Right ventricle myocardium superior (tissue), 1 donor: ENCODE results near the gene RDH13. TPM values are rescaled to one million over a fixed set of nuclear protein-coding genes. Genes with fewer than 3 reads are reported as not detected.
"Not testable (repeated sequence)": the region's sequence is repeated elsewhere in the genome, so short reads cannot be mapped to it uniquely, and the experiment has no call there.

ENCODE experiments used
- ATAC-seq: fragments of 200-7000 bp; cut with Tn5 transposase; one replicate; pipeline ENCODE4 v1.9.1; 2020; ENCODE audit warnings: mild to moderate bottlenecking; ENCODE audit not compliant: poor library complexity
- DNase-seq: peaks from one replicate; pipeline ENCODE4 v3.0.0-alpha.2; 2020
- intact Hi-C: fragments of 100-400 bp; cut with DNase I; formaldehyde crosslinking; loops from one replicate; pipeline ENCODE4 v1.11.2; 2022
- total RNA-seq: library from RNA; stranded (reverse); fragmentation: NEBNext Ultra II Directional; extraction: Animal tissue kit (Norgen Biotek cat#: 25700); gene quantifications from one replicate; pipeline ENCODE4 v1.2.1, GENCODE V29; 2021
- donor health status: DM: no; HTN: yes; CAD: no; lungs with severe emphysema.

RDH13 gene
- total RNA-seq, 1 donor from 2014 or later = 45.6 TPM

DNA sequence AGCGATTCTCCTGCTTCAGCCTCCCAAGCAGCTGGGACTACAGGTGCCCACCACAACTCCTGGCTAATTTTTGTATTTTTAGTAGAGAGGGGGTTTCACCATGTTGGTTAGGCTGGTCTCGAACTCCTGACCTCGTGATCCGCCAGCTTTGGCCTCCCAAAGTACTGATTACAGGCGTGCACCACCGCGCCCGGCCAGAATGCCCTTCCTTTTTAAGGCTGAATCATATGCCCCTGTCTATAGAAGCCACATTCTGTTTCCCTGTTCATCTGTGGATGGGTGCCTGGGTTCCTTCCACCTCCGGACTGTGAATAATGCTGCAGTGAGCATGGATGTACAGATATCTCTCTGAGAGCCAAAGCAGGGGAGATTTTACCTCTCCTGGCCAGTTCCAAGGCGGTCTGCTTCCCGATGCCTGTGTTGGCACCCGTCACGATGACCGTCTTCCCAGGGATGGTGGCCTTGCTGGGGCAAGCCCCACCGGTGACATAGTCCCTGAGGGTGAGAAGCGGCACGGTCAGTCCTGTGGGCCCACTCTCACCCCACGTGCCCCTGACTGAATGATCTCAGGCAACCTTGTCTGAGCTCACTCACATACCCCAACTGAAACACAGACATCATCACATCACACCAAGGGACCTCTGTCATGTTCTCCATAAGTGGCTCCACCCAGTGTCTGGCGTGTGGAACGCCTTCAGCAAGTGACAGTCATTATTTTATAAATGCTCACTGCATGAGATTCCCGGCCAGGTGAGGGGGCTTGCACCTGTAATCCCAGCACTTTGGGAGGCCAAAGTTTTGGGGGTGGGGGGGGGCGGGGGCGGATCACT lies 4.0 kb downstream of the RDH13 start:
- DNase-seq (no peak), ATAC-seq (no peak)
- intact Hi-C loops = no loop called here

DNA sequence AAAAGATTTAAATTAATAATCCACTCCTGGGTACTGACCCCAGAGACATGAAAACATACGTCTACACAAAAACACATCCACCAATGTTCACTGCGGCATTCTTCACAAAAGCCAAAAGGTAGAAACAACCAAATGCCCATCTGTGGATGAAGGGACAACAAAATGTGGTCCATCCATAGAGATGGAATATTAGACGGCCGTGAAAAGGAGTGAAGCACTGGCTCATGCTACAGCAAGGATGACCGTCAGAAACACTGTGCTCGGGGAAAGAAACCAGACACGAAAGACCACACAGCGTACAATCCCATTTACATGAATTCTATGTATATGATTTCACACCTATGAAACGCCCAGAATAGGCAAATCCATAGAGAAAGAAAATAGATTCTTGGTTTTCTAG lies 6.1 kb downstream of the RDH13 start:
- intact Hi-C loops = no loop called here
- ATAC-seq = no peak

DNA sequence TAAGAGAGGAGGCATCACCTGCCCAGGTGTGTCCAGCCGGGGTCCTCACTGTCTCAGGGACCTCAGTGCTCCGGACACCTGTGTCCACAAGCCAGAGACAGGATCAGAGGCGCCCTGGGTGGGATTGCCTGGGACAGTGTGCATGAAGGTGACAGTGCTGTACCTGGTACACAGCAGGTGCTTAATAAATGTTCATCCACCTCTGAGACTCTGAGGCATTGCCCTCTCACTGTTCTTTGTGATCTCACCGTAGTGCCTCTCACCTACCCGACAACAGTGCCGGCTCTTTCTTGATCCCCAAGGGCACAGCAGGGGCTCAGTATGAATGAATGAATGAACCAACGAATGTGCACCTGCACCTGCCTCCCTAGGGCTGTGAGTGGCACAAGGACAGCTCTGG lies 9.2 kb downstream of the RDH13 start:
- intact Hi-C loops = no loop called here
- DNase-seq = no peak
- ATAC-seq = no peak

More for the DNA sequence above, 6.1 kb downstream of the RDH13 start:
- DNase-seq = no peak

DNA sequence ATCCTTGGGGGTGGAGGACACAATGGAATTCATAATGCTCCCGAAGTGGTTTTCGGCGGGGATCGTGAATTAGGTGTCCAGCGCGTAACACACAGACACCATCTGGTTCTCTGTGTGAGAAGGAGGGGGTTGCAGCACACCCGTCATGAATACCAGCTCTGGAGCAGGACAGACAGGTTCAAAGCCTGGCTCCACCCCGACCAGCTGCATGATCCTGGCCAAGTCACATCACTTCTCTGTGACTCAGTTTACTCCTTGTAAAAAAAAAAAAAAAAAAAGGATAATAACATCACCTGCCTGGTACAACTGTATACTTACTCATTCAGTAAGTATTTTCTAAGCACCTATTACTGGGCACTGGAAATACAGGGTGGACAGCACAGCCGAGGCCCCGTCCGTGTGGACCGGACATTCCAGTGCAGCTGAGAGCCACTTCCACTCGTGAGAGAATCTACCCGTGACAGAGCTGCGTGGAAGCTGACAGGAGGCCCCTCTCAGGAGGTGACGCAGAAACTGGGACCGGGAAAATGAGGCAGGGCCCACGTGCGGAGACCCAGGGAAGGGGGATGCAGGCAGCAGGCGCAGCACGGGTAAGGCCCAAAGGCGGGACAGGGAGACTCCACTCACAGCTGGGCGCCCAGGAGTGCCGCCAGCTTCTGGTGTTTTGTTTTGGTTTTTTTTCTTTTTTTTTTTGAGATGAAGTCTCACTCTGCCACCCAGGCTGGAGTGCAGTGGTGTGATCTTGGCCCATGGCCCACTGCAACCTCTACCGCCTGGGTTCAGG lies 12.0 kb downstream of the RDH13 start:
- intact Hi-C loops = no loop called here
- DNase-seq (no peak), ATAC-seq (no peak)

DNA sequence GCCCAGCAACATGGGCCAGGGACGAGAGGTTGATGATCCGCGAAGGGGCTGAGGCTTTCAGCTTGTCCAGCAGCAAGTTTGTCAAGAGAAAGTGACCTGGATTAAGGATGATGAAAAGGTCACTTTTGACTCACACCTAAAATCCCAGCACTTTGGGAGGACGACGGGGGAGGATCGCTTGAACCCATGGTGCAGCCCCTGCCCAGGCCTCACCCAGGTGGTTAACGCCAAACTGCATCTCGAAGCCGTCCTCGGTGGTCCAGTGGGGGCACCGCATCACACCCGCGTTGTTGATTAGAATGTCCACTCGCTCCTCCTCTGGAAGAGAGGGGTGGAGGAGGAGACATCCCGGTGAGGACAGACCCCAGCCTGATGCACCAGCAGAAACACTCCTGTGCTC lies 14.5 kb downstream of the RDH13 start:
- DNase-seq (no peak), ATAC-seq (no peak)
- intact Hi-C loops = no loop called here

DNA sequence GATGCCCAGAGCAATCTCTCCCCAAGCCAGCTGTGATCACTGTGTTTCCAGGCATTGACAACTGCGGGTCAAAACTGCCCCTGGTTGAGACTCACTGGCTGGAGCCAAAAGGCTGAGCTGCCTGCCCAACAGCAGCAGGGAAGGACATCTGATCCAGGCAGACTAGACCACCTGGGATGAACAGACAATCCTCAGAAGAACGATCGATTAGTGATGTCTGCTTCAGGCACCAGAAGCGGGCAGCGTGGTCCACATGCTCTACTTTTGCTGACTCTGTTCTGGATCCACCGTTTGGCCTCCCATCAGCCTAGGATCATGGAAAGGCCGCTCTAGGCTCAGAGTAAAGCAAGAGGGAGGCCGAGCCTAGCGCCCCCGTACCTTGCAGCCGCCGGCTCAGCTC lies 15.0 kb downstream of the RDH13 start:
- intact Hi-C loops = no loop called here
- ATAC-seq (no peak), DNase-seq (no peak)

DNA sequence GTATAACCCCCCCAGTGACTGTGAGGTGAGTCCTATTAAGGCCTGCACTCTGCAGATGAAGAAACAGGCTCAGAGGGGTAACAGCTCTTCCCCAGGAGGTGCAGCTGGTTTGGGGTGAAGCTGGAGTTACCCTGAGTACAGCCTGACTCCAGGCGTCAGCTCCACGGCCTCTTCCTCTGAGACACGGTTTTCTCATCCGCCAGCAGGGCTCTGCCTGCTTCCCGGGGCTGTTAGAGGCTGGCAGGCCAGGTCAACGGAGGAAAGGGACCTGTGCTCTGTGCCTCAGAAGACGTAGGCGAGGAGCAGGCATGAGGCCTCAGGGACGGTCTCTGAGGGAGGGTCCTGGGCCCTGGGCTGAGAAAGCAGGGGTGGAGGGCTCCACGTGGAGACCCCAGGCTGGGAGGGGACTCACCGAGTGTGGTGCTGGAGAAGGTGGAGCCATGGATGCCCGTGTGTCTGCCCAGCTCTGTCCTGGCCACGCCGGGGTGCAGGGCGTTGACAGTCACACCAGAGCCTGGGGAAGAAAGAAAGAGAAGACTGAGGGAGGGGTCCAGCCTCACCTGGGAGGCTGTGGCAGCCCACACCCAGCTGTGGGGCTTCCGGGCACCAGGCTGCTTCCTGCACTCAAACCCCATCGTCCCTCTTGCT lies 15.8 kb downstream of the RDH13 start:
- DNase-seq (no peak), ATAC-seq (no peak)
- intact Hi-C loops = no loop called here

DNA sequence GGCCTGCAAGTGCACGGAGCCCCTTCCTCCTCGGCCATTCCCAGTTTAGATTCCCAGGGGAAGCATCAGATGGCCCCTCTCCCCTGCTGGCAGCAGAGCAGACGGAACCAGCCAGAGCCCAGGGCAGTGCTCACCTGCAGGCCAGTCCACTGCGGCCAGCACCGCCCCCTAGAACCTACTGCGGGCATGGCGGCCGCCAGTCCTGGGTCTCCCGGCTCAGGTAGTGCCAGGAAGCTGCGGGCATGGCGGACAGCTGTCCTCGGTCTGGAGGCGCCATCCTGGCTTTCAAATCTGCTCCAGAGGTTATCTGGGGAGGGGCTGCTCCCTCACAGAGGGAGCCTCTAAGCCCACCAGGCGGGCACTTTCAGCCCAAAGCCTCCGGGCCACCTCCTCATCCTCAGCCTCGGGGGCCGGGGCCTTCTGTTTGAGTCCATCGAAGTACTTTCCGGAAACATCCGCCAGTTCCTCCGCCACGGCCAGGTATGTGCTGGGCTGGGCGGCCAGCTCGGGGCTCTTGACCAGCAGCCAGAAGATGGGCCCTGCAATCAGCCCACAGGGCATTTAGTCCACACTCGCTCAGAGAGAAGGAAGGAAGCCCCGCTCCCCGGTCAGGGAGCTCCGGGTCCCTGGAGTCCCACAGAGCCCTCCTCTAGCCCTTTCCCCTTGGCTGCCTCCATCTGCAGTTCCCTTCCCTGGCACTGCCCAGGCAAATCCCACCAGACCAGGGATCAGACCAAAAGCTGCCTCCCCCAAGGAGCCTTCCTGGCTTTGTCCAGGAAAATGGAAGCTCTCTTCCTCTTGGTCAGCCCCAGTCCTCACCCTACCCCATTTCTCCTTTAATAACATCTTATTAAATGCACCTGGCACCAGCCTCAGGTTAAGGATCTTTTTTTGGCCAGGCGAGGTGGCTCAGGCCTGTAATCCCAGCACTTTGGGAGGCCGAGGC lies 17.9 kb downstream of the RDH13 start:
- ATAC-seq (no peak), DNase-seq (no peak)

DNA sequence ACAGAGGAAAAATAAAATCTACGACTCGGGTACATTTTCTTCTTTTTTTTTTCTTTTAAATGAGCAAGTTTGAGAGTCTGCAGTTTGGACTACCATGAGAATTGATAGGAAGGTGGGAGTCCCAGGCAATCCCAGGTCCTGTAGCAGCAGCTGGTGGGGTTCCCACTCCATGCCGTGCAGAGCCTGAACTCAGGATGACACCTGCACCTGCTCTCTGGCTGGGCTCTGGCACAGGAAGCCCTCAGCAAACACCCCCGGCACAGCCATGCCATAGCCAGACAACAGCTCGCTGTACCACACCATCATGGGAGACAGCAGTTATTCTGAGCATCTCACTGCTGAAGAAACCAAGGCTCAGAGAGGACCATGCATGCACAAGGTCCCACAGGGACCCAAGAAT lies 18.7 kb downstream of the RDH13 start:
- DNase-seq (no peak), ATAC-seq (no peak)
- intact Hi-C loops = no loop called here

More for the DNA sequence above, 17.9 kb downstream of the RDH13 start:
- intact Hi-C loops = no loop called here

DNA sequence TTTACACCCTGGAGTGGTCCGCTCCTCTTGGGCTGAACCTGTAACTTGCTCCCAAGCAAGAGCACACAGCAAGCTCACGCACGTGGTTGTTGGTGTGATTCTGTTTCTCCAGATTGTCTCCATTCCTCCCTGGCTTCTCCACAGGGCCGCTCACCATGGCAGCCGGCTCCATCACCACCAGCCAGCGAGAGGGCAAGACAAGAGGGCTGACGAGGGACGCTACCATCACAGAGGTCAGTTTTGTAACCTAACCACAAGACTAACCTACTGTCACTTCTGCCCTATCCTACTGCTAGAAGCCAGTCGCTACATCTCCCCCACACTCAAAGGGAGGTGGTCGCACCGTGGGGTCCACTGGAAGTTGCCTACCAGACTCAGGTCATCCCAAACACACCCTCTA lies 20.3 kb downstream of the RDH13 start:
- DNase-seq (no peak), ATAC-seq (no peak)
- intact Hi-C loops = no loop called here

DNA sequence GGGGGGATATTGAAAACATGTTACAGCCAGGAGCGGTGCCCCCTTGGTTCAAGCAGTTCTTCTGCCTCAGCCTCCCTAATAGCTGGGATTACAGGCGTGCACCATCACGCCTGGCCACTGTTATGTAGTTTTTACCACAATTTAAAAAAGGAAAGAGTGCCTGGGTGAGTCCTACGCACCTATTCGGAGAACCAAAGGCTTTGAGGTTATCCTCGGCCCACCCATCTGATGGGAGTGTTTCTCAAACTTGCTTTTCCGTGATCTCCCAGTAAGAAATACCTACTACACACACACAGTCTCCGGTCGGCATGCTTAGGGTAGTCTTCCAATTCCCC lies 20.6 kb downstream of the RDH13 start:
- no peak for ATAC-seq
- intact Hi-C loops = no loop called here
- DNase-seq = no peak

DNA sequence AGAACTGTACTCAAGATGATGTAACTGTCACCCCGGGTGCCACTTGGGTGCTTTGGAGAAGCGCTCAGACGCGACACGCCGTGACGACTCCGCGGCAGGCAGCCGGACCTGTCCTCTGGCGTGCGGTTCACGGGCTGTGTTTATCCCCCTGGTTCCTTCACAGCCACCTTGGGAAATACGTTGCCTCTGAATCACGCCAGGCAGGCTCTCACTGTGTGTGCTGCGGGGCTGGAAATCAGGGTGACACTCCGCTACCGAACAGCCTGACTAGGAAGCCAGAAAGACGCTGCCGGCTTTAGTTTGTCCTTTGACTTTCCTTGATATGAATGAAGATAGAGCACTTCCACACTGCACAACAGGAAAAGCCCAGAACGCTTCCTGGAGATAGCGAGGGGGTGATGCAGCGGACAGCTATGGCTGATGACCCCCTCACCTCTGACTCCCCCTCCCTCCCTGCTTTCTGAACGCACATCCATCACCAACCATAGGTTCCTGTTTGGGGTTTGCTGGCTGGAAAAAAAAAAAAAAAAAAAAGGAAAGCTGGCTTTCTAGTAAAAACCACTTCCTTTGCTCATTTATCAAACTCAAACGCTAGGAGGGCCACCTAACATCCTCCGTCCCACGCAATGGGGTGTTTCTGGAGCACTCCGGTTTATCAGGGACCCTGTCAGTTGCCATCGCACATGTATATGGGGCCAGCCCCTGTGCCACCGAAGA lies 21.2 kb downstream of the RDH13 start:
- ATAC-seq (no peak), DNase-seq (no peak)
- intact Hi-C loops = no loop called here

DNA sequence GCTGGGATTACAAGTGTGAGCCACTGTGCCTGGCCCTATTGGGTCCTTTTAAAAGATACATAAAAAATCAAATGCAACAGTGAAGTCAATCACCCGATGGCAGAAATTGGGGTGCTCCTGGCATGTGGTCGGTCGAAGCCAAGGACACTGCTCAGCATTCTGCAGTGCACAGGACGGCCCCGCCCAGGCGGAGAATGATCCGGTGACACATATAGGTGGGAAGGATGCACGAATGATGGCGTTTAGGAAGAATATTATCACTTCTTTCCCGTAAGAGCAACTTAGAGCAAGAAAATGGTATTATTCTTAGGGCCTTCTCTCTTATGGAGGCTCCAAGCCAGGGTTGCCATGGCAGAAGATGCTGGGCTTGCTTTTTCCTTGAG lies 21.7 kb downstream of the RDH13 start:
- DNase-seq = no peak
- intact Hi-C loops = no loop called here

DNA sequence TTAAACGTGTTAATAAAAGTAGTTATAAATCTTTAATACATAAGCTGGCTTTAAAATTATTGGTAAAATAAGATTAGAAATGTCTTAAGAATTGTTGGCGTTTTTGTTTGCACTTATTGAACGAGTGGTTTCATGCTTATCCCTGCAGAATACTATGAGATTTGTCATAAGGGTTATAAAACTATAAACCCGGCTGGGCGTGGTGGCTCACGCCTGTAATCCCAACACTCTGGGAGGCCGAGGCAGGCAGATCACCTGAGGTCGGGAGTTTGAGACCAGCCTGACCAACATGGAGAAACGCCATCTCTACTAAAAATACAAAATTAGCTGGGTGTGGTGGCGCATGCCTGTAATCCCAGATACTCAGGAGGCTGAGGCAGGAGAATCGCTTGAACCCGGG lies 22.3 kb downstream of the RDH13 start:
- DNase-seq, ATAC-seq, intact Hi-C loops: not testable (repeated sequence)

More for the DNA sequence above, 21.7 kb downstream of the RDH13 start:
- no peak for ATAC-seq

DNA sequence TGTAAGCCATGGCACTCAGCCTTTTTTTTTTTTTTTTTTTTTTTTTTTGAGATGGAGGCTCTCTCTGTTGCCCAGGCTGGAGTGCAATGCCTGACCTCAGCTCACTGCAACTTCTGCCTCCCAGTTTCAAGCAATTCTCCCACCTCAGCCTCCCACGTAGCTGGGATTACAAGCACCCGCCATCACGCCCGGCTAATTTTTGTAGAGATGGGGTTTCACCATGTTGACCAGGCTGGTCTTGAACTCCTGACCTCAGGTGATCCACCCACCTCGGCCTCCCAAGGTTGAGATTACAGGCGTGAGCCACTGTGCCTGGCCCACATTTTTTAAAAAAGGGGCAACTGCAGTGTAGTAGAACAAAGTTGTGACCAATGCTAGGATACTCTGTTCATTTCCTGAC lies 25.3 kb downstream of the RDH13 start:
- intact Hi-C loops, DNase-seq, ATAC-seq: not testable (repeated sequence)

DNA sequence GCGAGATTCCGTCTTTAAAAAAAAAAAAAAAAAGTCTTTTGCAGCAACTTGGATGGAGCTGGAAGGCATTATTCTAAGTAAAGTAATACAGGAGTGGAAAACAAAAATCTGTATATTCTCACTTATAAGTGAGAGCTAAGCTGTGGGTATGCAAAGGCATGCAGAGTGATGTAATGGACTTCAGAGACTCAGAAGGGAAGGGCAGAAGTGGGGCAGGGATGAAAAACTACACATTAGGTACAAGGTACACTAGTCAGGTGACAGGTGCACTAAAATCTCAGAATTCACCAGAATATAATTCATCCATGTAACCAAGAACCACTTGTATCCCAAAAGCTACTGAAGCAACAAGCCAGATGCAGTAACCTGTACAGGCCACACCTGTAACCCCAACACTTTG lies 26.9 kb downstream of the RDH13 start:
- intact Hi-C loops = no loop called here
- ATAC-seq (no peak), DNase-seq (no peak)

DNA sequence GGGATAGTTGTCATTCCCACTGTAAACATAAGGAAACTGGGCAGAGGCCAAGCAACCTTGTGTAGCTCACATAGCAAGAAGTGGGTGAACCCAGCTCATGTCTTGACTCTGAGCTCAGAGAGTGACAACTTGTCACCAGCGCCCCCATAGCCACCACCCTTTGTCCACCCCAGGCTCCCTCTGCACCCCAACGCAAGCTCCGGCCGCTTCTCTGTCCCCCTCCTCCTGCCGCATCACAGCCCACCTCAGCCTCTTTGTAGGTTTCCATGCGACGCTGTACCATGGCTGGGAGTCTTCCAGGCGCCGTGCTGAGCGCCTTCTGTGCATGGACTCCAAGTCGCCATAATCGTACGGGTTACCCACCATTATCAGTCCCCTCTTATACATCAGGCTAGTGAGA lies 28.2 kb downstream of the RDH13 start:
- intact Hi-C loops = no loop called here
- no peak for ATAC-seq
- DNase-seq = no peak

DNA sequence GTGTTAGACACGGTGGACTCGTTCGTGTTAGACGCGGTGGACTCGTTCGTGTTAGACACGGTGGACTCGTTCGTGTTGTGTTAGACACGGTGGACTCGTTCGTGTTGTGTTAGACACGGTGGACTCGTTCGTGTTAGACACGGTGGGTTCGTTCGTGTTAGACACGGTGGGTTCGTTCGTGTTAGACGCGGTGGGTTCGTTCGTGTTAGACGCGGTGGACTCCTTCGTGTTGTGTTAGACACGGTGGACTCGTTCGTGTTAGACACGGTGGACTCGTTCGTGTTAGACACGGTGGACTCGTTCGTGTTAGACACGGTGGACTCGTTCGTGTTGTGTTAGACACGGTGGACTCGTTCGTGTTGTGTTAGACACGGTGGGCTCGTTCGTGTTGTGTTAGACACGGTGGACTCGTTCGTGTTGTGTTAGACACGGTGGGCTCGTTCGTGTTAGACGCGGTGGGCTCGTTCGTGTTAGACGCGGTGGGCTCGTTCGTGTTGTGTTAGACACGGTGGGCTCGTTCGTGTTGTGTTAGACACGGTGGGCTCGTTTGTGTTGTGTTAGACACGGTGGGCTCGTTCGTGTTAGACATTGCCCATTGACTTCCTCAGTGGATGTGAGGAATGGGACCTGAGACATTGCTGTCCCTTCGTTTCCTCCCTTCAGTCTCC lies 29.8 kb downstream of the RDH13 start:
- DNase-seq, intact Hi-C loops, ATAC-seq: not testable (repeated sequence)
